BLaER1 treated with 17β-estradiol and CSF1 and Interleukin-3, amounts not matched to agents 10 nM and 100 nM (cell line): ENCODE results near the gene CREM.

Source experiments
- H3K27ac ChIP-seq, 11 experiments: shearing (Covaris generic); formaldehyde crosslinking; 2 replicates each; pipeline ENCODE4 v1.8.1; 2022
- H3K27me3 ChIP-seq, 11 experiments: shearing (Covaris generic); formaldehyde crosslinking; 2 replicates each; pipeline ENCODE4 v1.8.1; 2022
- H3K36me3 ChIP-seq, 11 experiments: shearing (Covaris generic); formaldehyde crosslinking; 2 replicates each; pipeline ENCODE4 v1.8.1; 2022
- H3K4me1 ChIP-seq, 10 experiments: shearing (Covaris generic); formaldehyde crosslinking; 2 replicates each; pipeline ENCODE4 v1.8.1; 2022
- H3K4me2 ChIP-seq, 11 experiments: shearing (Covaris generic); formaldehyde crosslinking; 2 replicates each; pipeline ENCODE4 v1.8.1; 2022
- H3K4me3 ChIP-seq, 10 experiments: shearing (Covaris generic); formaldehyde crosslinking; 2 replicates each; pipeline ENCODE4 v1.8.1; 2022
- H3K9ac ChIP-seq, 11 experiments: shearing (Covaris generic); formaldehyde crosslinking; 2 replicates each; pipeline ENCODE4 v1.8.1; 2022
- H3K9me3 ChIP-seq, 11 experiments: shearing (Covaris generic); formaldehyde crosslinking; replicated peaks in 1 of 11; 2 replicates each; pipeline ENCODE4 v1.8.1; 2022
- H4K20me1 ChIP-seq, 11 experiments: shearing (Covaris generic); formaldehyde crosslinking; 2 replicates each; pipeline ENCODE4 v1.8.1; 2022
- Cebpa-rat ChIP-seq, 11 experiments: shearing (Covaris generic); IDR thresholded peaks; 2 replicates each; pipeline ENCODE4 v1.8.1; 2022

The CREM gene

DNA sequence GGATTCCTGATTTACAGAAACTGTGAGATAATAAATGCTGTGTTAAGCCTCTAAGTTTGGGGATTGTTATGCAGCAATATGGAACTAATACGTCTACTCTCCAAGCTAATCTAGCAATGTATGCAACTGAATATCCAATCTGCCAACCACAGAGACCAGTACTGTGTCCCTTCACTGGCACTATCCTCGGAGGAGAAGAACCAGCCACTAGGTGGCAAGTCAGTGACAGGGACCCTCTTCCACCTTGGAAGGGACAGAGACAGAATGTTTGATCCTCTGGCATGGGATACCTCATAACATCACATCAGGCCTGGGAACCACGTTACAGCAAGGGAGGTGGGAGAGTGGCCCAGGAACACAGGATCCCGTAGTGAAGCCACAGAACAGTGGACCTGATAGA, 96.4 kb downstream of the CREM start:
- no peak overlapping the region for H3K27ac ChIP-seq

DNA sequence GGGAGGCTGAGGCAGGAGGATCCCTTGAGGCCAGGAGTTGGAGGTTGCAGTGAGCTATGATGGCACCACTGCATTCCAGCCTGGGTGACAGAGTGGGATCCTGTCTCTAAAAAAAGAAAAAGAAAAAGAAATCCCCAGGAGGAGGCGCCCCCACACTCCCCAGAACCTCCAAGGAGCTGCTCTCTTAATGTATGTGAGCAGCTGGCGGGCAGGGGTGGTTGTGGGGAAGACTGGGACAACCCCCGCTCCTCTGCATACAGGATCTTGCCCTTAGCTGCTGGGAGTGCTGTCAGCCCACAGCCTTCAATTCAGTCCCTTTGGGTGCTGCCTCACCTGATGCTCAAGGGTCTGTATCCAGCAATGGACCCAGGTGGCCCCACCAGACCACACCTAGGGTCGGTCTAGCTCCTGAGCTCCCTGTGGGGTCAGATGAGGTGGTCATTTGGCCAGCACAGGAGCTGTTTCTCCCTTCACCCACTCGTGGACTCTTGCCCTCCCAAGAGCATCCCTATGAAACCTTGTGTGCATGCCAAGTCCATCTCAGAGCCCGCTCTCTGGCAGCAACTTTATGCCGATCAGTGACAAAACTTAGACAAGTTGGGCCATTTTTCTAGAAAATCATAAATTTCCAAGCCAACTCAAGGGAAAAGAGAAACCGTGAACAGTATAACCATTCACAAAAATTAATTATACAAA, 97.5 kb downstream of the CREM start:
- Histone ChIP-seq H3K9me3 (0 out of 22 replicates have a peak, but pooled peaks cover 0 to 6% (median 0%) of the 10 kb centered on the region in 11 experiments), H3K27ac (no peak overlapping the region), H3K36me3 (no peaks in the 10 kb centered on the region), H3K27me3 (no peaks in the 10 kb centered on the region), H3K9ac (no peak overlapping the region), H3K4me3 (no peak overlapping the region), H3K4me1 (peaks cover 0 to 17% (median 10%) of the 10 kb centered on the region in 10 experiments; a peak in 12 of 20 replicates), H3K4me2 (no peak overlapping the region), H4K20me1 (no peaks in the 10 kb centered on the region)
- TF ChIP-seq Cebpa-rat (IDR thresholded peaks at IDR 0.05): no peak

More for the DNA sequence above, 96.4 kb downstream of the CREM start:
- H3K27me3 ChIP-seq: no peaks in the 10 kb centered on the region
- TF ChIP-seq Cebpa-rat (IDR thresholded peaks at IDR 0.05): no peak
- no peak overlapping the region for H3K4me2 ChIP-seq
- no peaks in the 10 kb centered on the region for H4K20me1 ChIP-seq
- H3K36me3 ChIP-seq: no peaks in the 10 kb centered on the region
- H3K9me3 ChIP-seq: 0 out of 22 replicates have a peak, but pooled peaks cover 0 to 6% (median 0%) of the 10 kb centered on the region in 11 experiments
- H3K9ac ChIP-seq: no peak overlapping the region
- peaks cover 0 to 17% (median 10%) of the 10 kb centered on the region in 10 experiments; a peak in 16 of 20 replicates for H3K4me1 ChIP-seq
- no peak overlapping the region for H3K4me3 ChIP-seq

DNA sequence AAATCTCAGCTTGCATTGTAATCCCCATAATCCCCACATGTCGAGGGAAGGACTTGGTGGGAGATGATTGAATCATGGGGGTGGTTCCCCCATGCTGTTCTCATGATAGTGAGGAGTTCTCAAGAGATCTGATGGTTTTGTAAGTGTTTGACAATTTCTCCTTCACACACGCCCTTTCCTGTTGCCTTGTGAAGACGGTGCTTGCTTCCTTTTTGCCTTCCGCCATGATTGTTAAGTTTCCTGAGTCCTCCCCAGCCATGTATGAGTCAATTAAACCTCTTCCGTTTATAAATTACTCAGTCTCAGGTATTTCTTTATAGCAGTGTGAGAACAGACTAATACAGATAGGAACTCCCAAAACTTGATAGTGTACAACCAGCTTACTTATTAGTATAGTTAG, 98.6 kb downstream of the CREM start:
- Histone ChIP-seq H4K20me1 (no peaks in the 10 kb centered on the region), H3K36me3 (no peaks in the 10 kb centered on the region)
- TF ChIP-seq Cebpa-rat (IDR thresholded peaks at IDR 0.05): no peak

DNA sequence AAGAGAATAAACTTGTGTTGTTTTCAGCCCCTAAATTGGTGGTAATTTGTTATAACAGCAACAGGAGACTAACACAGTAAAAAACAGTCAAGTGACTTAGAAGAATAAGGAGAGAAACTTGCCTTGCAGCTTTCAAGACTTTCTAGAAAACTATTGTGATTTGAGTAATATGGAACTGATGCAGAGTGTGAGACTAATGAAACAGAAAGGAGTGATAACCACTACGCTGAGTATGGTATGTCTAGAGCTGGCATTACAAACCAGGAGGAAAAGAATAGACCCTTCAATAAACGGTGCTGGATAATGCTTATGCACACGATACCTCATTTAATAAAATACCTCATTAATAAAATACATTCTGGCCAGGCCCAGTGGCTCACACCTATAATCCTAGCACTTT, 99.9 kb downstream of the CREM start:
- Histone ChIP-seq H3K9me3 (0 out of 22 replicates have a peak, but pooled peaks cover 0 to 6% (median 0%) of the 10 kb centered on the region in 11 experiments), H3K4me1 (no peaks in the 10 kb centered on the region; a peak in 1 of 20 replicates), H3K27ac (no peak overlapping the region), H3K4me3 (no peak overlapping the region), H3K27me3 (no peaks in the 10 kb centered on the region), H4K20me1 (no peaks in the 10 kb centered on the region), H3K36me3 (no peaks in the 10 kb centered on the region), H3K9ac (no peak overlapping the region), H3K4me2 (no peak overlapping the region)
- TF ChIP-seq Cebpa-rat (IDR thresholded peaks at IDR 0.05): no peak

More for the DNA sequence above, 98.6 kb downstream of the CREM start:
- Histone ChIP-seq H3K4me3 (no peak overlapping the region), H3K27me3 (no peaks in the 10 kb centered on the region), H3K9me3 (0 out of 22 replicates have a peak, but pooled peaks cover 0 to 6% (median 0%) of the 10 kb centered on the region in 11 experiments), H3K4me2 (no peak overlapping the region), H3K9ac (no peak overlapping the region), H3K27ac (no peak overlapping the region), H3K4me1 (peaks cover 0 to 10% (median 7%) of the 10 kb centered on the region in 10 experiments; a peak in 12 of 20 replicates)

DNA sequence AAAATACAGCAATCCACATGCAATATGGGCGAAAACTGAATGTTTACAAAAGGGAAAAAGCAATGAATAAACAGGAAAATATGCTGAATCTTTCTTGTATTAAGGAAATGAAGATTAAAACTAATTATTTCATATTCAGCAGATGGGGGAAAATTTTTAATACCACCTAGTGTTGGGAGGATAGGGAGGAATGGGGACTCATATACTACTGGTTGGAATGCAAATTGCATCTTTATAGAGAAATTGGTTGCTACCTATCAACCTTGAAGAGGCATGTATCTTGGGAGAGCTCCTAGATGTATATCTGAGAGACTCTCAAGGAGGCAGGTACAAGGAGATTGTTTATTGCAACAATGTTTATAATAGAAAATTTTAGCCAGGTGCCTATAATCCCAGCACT, 101.4 kb downstream of the CREM start:
- Histone ChIP-seq H3K4me3 (no peak overlapping the region), H3K27me3 (no peaks in the 10 kb centered on the region), H4K20me1 (no peaks in the 10 kb centered on the region), H3K9ac (no peak overlapping the region), H3K36me3 (no peaks in the 10 kb centered on the region), H3K4me1 (no peaks in the 10 kb centered on the region; a peak in 1 of 20 replicates), H3K27ac (no peak overlapping the region), H3K9me3 (0 out of 22 replicates have a peak, but pooled peaks cover 0 to 6% (median 0%) of the 10 kb centered on the region in 11 experiments), H3K4me2 (no peak overlapping the region)
- no peak for TF ChIP-seq Cebpa-rat (IDR thresholded peaks at IDR 0.05)

DNA sequence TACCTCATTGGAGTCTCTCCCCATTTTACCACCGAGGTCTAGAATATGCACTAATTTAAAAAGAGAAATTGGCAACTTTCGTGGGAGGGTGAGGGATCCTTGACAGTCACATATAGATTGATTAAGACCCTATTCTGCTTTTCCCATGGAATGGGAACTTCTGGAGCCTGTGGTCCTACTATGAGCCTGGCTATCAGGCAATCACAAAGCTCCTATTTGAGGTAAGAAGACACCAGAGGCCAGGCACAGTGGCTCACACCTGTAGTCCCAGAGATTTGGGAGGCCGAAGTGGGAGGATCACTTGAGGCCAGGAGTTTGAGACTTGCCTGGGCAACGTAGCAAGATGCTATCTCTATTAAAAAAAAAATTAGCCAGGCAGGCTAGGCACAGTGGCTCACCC, 105.0 kb downstream of the CREM start:
- Histone ChIP-seq H3K4me2 (no peak overlapping the region), H3K9ac (no peak overlapping the region), H3K4me1 (no peaks in the 10 kb centered on the region; a peak in 1 of 20 replicates), H4K20me1 (no peaks in the 10 kb centered on the region; a peak in 1 of 22 replicates), H3K9me3 (no peaks in the 10 kb centered on the region), H3K4me3 (no peak overlapping the region), H3K36me3 (no peaks in the 10 kb centered on the region), H3K27ac (no peak overlapping the region), H3K27me3 (no peaks in the 10 kb centered on the region)
- TF ChIP-seq Cebpa-rat (IDR thresholded peaks at IDR 0.05): no peak

DNA sequence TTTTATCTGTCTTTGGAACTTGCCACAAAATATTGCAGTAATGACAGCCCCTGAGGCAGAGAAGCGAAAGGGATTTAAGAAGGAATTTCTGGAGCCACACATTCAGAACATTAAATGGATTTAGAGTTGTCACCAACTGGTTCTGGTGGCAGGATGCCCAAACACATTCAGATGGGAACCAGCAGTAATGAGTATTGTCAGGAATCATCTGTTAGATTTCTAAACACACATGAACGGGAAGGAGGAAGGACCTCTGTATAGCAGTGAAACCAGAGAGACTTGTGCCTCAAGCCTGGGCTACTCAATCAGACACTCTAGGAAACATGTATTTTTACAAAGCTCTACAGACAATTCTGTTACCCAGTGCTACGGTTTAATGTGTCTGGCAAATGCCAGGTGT, 105.9 kb downstream of the CREM start:
- H3K36me3 ChIP-seq: no peaks in the 10 kb centered on the region
- no peak overlapping the region for H3K27ac ChIP-seq
- H3K4me1 ChIP-seq: no peaks in the 10 kb centered on the region; a peak in 1 of 20 replicates
- H3K4me2 ChIP-seq: no peak overlapping the region
- H3K27me3 ChIP-seq: no peaks in the 10 kb centered on the region
- H3K9me3 ChIP-seq: no peaks in the 10 kb centered on the region
- no peak overlapping the region for H3K9ac ChIP-seq
- no peaks in the 10 kb centered on the region; a peak in 1 of 22 replicates for H4K20me1 ChIP-seq
- TF ChIP-seq Cebpa-rat (IDR thresholded peaks at IDR 0.05): no peak
- H3K4me3 ChIP-seq: no peak overlapping the region

DNA sequence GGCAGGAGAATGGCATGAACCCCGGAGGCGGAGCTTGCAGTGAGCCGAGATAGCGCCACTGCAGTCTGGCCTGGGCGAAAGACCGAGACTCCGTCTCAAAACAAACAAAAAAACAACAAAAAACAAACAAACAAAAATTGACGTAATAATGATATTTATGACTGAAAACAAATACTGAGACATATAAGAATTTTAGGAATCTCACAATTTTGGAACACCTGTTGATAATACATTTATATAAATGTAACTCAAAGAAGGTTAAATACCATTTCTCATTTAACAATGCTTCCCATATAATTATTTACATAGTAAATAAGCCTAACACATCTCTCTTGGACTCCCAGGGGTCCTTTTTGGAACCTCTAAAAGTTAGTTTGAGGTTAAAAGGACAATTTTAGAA, 107.4 kb downstream of the CREM start:
- Histone ChIP-seq H3K27me3 (no peaks in the 10 kb centered on the region), H3K4me2 (no peak overlapping the region), H3K27ac (no peak overlapping the region), H3K36me3 (no peaks in the 10 kb centered on the region), H3K9me3 (no peaks in the 10 kb centered on the region), H4K20me1 (no peaks in the 10 kb centered on the region; a peak in 1 of 22 replicates), H3K9ac (no peak overlapping the region), H3K4me3 (no peak overlapping the region), H3K4me1 (no peaks in the 10 kb centered on the region; a peak in 1 of 20 replicates)
- no peak for TF ChIP-seq Cebpa-rat (IDR thresholded peaks at IDR 0.05)

DNA sequence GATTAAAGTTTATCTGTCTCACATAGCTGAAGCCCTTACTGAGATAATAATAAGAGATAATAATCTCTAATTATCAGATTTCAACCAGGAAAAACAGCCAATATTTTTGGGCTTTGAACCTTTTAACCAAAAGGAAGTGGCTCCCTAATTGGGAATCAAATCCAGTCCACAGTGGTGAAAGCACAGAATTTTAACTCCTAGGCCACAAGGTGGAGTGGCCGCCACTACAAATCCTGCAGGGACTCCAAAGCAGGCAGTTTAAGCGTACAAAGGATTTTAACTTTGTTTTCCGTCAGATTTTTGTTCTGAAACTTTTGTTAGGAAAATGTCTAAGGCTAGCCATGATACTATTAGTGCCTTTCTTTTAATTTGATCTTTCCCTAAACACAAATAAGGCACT, 110.1 kb downstream of the CREM start:
- Histone ChIP-seq H3K4me3 (no peak overlapping the region), H3K9me3 (no peaks in the 10 kb centered on the region), H3K4me2 (no peak overlapping the region), H3K9ac (no peak overlapping the region; a peak in 1 of 22 replicates), H4K20me1 (no peaks in the 10 kb centered on the region; a peak in 1 of 22 replicates), H3K4me1 (no peaks in the 10 kb centered on the region), H3K27ac (no peak overlapping the region), H3K36me3 (no peaks in the 10 kb centered on the region), H3K27me3 (no peaks in the 10 kb centered on the region)
- TF ChIP-seq Cebpa-rat (IDR thresholded peaks at IDR 0.05): no peak
